Sciatic nerve (tissue), 2 donors: ENCODE measurements around the gene LRRC75B. TPM values are rescaled to one million over a fixed set of nuclear protein-coding genes. Genes with fewer than 3 reads are reported as not detected.
"Not testable (repeated sequence)": the region's sequence is repeated elsewhere in the genome, so short reads cannot be mapped to it uniquely, and the experiment has no call there.

Source experiments
- ATAC-seq: fragments of 200-7000 bp; cut with Tn5 transposase; one replicate; pipeline ENCODE4 v1.9.1; 2020; ENCODE audit warnings: mild to moderate bottlenecking, moderate library complexity
- DNase-seq: peaks from one replicate; pipeline ENCODE4 v3.0.0-alpha.2; 2020; ENCODE audit warnings: low spot score
- intact Hi-C: fragments of 100-400 bp; cut with DNase I; formaldehyde crosslinking; loops from one replicate; pipeline ENCODE4 v1.14.2; 2022
- total RNA-seq: library from RNA; stranded (reverse); fragmentation: NEBNext Ultra II Directional; extraction: Animal tissue kit (Norgen Biotek cat#: 25700); gene quantifications from one replicate; pipeline ENCODE4 v1.2.1, GENCODE V29; 2021
- donor health status: DM: no; HTN: no; CAD: no.
- donor health status: DM: no; HTN: no; CAD: no.

LRRC75B gene
- total RNA-seq, 1 donor from 2014 or later, result 17.5 TPM

DNA sequence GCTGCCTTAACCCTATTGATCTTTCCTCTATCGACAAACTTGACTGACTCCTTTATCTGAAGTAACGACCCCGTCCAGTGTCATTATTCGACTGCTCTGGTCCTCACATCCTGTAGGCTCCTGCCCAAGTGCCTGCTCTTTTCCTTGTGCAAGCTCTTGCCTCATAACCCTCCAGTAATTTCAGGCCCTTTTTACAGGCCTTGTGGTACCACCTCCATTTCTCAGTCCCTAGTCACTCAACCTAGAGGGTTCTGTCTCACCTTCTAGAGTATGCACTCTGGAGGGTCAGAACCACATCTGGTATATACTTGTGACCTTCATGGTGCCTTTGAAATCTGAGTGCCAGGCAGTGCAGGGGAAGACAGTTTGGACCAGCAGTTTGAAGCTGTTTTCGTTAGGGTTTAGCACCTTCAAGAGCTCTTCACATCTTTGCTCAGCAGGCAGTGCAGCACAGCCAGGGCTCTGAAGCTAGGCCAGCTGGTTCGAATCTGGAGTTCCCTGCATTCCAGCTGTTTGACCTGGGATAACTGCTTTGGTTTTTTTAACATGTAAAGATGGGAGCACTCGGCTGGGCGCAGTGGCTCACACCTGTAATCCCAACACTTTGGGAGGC is 25.9 kb downstream of the LRRC75B start:
- DNase-seq (no peak), ATAC-seq (no peak)
- intact Hi-C loops, result no loop called here

DNA sequence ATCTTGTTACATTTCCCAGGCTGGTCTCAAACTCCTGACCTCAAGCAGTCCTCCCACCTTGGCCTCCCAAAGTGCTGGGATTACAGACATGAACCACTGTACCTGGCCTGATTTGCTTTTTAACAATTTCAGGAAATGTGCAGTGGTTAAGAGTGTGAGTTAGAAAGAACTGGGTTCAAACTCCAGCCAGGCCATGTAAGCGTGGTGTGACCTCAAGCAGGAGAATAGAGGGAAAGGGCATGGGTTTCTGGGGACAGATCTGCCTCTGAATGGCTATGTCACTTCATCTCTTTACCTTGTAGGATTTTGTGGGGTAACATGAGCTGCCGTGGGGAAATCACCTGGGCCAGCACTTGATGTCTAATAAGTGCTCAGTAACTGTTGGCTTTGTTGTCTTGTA is 27.8 kb downstream of the LRRC75B start:
- DNase-seq (no peak), ATAC-seq (no peak)
- intact Hi-C loops, result no loop called here

DNA sequence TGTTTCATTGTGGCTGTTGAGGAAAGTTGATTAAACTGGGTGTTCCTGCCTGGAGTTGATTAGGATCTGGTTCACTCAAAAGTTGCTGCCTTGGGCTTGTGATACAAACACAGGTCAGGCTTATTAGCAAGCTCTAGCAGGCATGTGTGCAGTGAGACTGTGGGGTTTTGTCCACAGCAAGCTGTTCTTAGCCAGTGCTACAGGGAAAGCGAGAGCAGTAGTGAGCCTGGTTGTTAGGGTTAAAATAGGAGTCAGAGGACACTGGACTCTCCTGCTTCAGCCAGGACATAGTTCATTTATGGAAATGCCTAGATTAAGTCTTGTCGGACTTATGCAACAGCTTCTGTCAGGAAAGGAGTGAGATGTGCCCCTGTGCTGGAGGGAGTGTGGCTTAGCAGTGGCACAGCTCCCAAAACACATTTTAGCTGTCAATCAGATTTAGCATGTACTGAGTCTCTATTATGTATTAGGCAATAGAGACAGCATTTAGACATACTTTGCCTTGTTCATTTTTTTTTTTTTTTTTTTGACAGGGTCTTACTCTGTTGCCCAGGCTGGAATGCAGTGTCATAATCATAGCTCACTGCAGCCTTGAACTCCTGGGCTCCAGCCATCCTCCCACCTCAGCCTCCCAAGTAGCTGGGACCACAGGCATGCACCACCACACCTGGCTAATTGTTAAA is 28.4 kb downstream of the LRRC75B start:
- DNase-seq, result no peak
- peak; percentile 83 for ATAC-seq

DNA sequence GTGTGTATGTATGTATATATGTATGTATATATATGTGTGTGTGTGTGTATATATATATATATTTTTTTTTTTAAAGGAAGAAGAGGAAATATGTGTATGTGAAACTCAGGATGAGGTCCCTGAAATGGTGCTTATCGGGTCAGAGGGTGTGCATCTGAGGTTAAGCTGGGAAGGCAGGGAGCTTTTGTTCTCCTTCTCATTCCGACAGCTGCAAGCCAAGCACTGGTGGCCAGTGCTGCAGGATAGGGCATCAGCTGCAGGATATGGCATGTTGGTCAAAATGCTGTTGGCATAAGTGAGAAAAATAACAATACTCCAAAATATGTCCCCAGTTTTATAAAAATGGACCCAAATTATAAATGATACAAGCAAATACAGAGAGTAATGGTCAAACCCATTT is 29.6 kb downstream of the LRRC75B start:
- ATAC-seq, result no peak
- intact Hi-C loops, result no loop called here

More for the DNA sequence above, 28.4 kb downstream of the LRRC75B start:
- intact Hi-C loops, result no loop called here

DNA sequence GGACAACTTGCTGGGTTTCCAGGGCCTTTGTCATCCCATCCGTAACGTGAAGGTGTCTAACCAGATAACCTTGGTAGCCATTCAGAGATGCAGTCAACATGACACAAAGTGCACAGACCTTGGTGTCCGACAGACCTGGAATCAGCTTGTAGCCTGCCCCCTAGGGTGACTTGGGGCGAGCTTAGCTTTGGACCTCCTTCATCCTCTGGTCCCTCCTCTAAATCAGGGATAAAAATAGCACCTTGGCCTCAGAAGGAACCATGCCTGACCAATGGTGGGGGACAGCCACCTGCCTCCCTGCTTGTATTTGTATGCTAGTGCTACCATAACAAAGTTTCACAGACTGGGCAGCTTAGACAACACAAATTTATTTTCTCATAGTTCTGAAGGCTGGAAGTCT is 33.4 kb downstream of the LRRC75B start:
- ATAC-seq, result no peak
- no peak for DNase-seq
- intact Hi-C loops, result no loop called here

More for the DNA sequence above, 29.6 kb downstream of the LRRC75B start:
- DNase-seq, result no peak

DNA sequence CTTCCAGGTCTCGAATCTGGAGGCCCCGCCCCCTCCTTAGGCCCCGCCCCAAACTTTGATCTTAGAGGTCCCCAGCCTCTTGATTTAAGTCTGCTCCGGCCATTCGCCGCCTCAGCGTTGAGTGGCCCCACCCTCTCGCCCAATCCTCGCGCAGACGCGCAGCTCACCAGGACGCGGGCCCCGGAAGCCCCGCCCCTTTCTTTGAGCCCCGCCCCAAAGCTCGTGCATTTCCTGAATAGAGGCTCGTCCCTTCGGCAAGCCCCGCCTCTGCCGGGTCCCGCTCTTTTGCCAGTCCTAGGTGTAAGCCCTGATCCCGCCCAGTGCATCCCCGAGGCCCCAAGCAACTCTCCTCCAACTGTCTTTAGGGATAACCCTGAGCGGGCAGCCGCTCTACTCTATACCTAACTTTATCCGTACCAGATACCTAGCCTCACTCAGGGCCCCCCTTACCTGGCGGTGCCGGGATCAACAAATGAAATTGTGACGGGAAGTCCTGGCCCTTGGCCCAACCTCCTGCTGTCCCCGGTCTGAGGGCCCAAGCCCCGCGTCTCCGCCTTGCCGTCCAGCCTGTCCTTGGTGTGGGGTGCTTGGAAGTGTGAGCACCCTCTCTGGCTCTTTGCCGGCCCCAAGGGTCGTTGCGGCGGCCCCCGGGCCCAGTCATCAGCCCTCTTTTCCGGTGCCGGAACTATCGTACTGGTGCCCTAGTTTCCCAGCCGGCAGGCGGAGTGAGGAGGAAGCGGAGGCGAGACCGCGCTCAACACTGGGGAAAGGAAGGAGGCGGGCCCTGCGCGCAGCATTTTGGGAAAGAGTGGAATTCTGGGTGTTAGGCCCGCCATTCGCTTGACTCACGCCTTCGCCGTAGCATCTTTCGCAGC is 37.5 kb downstream of the LRRC75B start, which contains the start of gene SNRPD3:
Gene SNRPD3 (plus strand): TSS at position 835 of the 875 bp plus-strand sequence. CDS start 1,676 bp downstream, outside the sequence.
- peak; percentile 97 for ATAC-seq
- DNase-seq, result peak; percentile 100
- intact Hi-C loops, result no loop called here

DNA sequence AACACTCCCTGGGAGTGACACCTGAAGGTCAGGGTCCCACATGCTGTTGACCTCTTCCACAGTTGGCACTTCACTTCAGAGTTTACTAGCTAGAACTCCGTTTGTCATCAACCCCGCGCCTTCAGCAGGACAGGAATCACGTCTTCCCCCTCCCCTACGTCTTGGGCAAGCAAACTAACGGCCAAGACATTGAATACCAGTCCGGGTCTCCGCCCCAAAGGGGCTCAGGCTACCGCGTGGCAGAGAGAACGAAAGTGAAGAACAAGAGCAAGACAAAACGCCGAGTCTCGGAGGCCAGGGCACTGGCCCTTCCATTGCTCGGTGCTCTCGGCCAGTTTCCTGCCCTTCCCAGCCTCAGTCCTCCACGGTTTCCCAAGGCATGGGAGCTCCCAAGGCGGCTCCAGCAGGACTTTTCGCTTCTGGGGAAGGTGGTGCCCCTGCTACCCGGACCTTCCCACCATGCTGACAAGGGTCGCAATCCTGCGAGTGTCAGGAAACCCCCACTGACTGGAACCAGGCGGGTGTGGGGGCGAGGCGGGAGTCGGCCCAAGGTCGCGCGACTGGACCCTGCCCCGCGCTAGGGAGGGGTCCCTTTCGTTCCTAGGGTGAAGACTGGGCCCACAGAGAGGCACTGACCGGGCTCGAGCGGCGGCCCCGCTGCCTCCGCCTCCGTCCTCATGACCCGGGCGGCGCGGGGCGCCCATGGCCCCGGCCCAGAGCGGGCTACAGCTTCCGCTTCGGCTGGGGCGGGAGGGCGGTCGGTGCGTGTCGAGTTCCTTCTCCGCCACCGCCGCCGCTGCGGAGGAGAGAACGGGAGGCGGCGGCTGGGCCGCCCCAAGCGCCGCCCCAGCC is 38.3 kb downstream of the LRRC75B start, which contains the start of gene GUCD1:
Gene GUCD1 (minus strand): TSS at position 826 of the 852 bp plus-strand sequence. CDS start 147 bp downstream, at position 679.
- DNase-seq (no peak), ATAC-seq (no peak)
- intact Hi-C loops, result no loop called here

DNA sequence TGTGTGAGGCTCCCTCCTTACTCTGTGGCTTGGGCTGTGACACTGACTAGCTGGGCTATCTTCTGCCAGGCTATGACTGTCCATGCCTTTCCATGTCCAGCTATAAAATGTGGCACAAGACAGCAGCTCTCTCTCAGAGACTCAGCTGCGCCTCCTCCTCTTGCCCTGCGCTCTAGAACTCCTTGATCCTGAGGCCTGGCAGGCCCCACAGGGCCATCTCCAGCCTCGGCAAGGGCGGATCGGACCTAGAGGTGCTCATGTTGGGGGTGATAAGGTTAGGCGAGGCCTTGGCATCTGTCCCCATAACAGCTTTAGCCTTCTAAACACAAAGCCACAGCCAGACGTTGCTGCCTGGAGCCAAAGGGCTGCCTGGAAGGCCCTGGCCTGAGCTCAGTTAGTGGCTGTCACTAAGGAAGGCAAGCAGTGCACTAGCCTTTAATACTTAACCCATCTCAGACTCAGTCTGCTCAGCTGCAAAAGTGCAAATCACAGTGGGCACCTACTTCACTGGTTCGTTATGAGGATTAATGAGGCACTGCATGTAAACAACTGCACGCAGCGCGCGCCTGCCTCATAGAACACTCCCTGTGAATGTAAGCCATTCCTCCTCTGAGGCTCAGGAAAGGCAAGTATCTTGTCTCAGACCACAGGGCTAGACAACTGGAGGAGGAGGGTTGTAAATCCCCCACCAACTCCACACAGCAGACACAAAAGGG is 39.1 kb downstream of the LRRC75B start:
- intact Hi-C loops, result no loop called here
- ATAC-seq (no peak), DNase-seq (no peak)

DNA sequence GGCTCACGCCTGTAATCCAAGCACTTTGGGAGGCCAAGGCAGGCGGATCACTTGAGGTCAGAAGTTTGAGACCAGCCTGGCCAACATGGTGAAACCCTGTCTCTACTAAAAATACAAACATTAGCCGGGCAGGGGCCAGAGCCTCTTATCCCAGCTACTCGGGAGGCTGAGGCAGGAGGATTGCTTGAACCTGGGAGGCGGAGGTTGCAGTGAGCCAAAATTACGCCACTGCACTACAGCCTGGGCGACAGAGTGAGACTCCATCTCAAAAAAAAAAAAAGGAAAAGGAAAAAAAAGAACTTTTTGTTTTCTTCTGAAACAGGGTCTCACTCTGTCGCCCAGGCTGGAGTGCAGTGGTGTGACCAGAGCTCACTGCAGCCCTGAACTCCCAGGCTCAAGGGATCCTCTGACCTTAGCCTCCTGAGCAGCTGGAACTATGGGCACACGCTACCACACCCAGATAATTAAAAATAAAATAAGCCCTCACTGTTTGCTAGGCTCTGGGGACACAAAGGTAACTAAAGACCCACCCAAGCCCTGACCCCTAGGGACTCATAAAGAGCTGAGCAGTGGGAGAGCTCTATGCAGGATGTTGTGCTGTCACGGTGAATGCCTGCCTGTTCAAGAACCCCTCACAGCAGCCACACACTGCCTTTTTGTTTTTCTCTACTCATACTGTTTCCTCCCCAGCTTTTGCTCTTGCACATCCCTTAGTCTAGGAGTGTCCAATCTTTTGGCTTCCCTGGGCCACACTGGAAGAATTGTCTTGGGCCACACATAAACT is 40.2 kb downstream of the LRRC75B start:
- intact Hi-C loops, ATAC-seq: not testable (repeated sequence)

DNA sequence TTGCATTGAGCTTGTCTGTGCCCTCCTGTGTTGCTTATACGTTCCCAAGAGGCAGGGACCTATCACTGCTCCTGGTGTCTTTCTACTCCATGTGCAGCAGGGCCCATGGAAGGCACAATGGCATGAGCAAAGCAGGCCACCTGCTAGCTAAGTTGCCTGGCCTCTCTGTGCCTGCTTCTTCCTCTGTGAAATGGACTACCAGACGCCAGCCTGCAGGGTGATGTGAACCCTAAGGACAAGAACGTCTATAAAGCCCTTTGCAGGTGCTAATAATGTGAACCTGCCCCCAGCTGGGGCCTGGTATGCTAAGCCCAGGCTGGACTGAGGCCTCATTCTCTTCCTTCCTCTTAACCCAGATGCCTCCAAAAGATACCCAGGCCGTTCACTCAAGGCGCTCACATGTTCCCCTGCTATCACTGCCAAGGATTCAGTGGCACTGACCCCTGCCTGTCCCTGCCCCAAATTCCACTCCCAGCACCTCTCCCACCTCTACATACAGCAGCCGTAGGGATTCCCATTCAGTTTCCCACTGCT is 41.9 kb downstream of the LRRC75B start:
- DNase-seq (no peak), ATAC-seq (no peak)
- intact Hi-C loops, result no loop called here

More for the DNA sequence above, 40.2 kb downstream of the LRRC75B start:
- not testable (repeated sequence) for DNase-seq

DNA sequence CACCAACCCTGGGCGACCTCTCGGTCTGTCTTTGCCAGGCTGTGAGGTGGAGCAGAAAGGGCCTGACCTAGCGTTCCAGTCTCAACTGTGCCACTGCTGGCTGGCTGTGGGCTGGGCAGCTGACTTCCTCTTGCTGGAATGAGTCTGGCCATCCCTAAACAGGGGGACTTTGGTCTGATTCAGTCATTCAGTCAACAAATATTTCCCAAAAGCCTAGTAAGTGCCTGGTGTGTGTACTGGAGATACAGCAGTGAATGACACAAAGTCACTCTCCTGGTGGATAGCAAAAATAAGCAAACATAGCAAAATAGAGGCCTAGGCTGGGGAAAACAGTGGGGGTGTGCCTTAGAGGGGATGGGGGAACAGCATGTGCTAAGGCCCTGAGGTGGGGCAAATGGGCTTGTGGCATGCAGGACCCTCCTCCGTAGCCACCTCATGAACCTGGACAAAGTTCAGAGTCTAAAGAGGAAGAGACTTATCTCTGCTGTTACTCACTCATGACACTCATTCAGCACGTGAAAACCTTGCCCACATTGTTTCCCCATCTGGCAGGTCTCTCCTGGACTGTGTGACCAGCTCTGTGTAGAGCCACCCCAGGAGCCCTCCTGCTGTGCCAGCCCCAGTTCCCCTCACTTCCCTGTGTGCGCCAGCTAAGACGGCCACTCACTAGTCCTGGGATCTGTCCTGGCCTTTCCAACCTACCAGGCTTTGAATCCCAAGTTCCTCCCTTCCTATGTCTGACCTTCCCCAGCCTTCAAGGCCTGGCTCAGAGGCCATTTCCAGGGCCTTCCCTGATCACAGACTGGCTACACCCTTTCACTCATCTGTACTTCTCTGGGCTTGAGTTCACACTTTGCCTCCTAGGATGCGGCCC is 42.6 kb downstream of the LRRC75B start:
- DNase-seq (no peak), ATAC-seq (no peak)
- intact Hi-C loops, result no loop called here

DNA sequence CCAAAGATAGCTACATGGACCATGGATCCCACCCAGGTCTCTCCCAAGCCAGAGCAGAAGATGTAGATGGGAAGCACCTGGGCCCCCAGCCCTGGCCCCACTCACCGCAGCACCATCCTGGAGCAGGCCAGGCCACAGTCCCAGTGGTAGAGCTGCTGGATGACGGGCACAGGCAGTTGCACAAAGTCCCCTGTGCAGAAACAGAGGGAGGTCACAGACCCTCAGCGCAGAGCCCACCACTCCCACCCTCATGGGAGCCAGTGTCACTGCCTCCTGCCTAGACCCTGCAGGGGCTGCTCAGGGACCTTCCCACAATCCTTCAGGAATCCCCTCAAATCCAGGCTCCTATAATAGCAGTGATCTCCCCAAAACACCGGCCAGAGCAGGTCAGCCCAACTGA is 44.1 kb downstream of the LRRC75B start:
- DNase-seq (no peak), ATAC-seq (no peak)
- intact Hi-C loops, result no loop called here

DNA sequence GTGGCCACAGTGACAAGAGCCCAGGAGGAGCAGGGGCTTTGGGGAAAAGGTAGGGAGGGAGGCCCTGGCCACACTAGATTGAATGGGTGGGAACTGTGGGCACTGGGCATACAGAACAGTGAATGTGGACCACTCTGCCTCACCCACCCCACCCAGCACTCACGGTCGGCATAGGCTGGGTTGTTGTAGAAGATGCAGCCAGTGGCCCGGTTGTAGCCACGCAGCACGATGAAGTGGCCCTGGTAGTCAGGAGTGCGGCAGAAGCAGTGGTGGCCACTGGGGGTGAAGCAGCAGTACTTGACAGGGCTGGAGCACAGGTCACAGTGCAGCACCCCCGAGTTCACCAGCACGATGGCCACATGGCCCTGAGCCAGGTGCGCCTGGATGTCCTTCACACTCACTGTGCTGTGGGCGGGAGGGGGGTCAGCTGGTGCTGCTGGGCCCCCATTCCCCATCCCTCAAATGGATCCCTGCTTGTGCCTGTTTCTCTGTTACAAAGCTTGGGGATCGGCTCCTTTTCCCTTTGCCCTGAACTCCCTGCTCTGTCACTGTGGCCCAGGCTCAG is 49.1 kb downstream of the LRRC75B start:
- intact Hi-C loops, result no loop called here
- ATAC-seq, result no peak
- no peak for DNase-seq

DNA sequence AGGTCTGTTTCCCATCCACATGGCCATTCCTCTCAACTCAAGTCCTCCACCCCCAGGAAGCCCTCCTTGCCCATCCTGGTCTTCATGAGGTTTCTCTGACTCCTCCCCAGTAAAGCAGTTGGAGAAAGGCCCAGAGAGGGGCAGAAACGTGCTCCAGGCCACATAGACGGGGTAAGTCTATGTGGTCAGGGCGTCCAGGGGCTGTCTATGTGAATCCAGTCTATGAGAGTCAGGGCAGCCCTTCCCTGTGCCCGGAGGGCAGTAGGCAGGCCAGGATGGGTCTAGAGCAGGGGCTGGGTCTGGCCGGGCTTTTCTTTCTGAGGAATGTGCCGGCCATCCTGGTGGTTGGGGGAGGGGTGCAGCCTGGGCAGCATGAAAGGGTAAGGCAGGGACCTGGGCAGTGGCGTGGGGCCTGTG is 49.7 kb downstream of the LRRC75B start:
- DNase-seq, result no peak
- intact Hi-C loops, result no loop called here
- ATAC-seq, result no peak

DNA sequence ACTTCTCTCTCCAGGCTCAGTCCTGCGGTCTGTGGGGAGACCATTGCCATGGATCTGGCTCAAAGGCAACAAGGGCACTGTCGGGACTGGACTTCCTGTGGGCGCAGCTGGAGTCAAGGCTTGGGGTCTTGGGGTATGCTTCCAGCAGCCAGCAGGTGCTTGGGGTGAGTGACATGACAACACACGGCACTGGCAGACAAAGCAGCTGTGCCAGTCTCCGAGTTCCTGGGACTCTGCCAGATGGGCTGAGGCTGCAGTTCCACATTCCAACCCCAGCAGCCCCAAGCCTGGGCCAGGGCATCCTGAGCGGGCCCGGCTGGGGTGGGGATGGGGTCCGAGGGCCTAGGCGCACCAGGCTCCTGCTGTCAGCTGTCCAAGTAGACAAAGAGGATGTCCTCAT is 50.2 kb downstream of the LRRC75B start:
- intact Hi-C loops, result no loop called here
- DNase-seq (no peak), ATAC-seq (no peak)
